WTC11 (cell line): Measurements from ENCODE around the gene CAPN15. TPM values are rescaled to one million over a fixed set of nuclear protein-coding genes. Genes with fewer than 3 reads are reported as not detected.

ENCODE experiments used
- ATAC-seq: fragments of 200-7000 bp; cut with Tn5 transposase; 2 replicates; pipeline ENCODE4 v1.10.0; 2021; ENCODE audit warnings: mild to moderate bottlenecking, moderate library complexity
- CTCF ChIA-PET: fragments of 300-600 bp; sonication (Branson Sonifier 250); formaldehyde crosslinking; loops from one replicate; lab custom pipeline; 2021; ENCODE audit warnings: antibody characterized with exemption; lab: Charles Lee
- POLR2A ChIA-PET: fragments of 350-600 bp; sonication (Branson Sonifier 250); formaldehyde crosslinking; loops from one replicate; lab custom pipeline; 2021; ENCODE audit warnings: antibody characterized with exemption; lab: Charles Lee
- DNase-seq: peaks from one replicate; pipeline ENCODE4 v3.0.0; 2021; ENCODE audit warnings: low spot score
- H3K27ac Mint-ChIP-seq: 2 replicates; pipeline ENCODE4 v1.8.0; 2021; ENCODE audit warnings: mixed read lengths
- H3K27me3 Mint-ChIP-seq: 2 replicates; pipeline ENCODE4 v1.8.0; 2021; ENCODE audit warnings: low read depth, mild to moderate bottlenecking, moderate library complexity, mixed read lengths
- H3K36me3 Mint-ChIP-seq: 2 replicates; pipeline ENCODE4 v1.8.0; 2021; ENCODE audit warnings: mixed read lengths
- H3K4me1 Mint-ChIP-seq: 2 replicates; pipeline ENCODE4 v1.8.0; 2022; ENCODE audit warnings: mixed read lengths
- H3K4me3 Mint-ChIP-seq: 2 replicates; pipeline ENCODE4 v1.8.0; 2021; ENCODE audit warnings: mild to moderate bottlenecking, moderate library complexity, mixed read lengths
- H3K9me3 Mint-ChIP-seq: 2 replicates; pipeline ENCODE4 v1.8.0; 2021; ENCODE audit warnings: mixed read lengths
- ATF1 ChIP-seq: sonication (generic); formaldehyde crosslinking; IDR thresholded peaks from 2 replicates; pipeline ENCODE4 v1.8.1; 2023; ENCODE audit warnings: mild to moderate bottlenecking, moderate library complexity, missing genetic modification reagents
- CREM ChIP-seq: sonication (generic); formaldehyde crosslinking; IDR thresholded peaks from 2 replicates; pipeline ENCODE4 v1.8.1; 2022; ENCODE audit warnings: mild to moderate bottlenecking, missing genetic modification reagents, moderate library complexity
- EMX1 ChIP-seq: fragments of 250-450 bp; sonication (Bioruptor Pico); IDR thresholded peaks from 2 replicates; pipeline ENCODE4 v1.8.0; 2021; ENCODE audit warnings: mild to moderate bottlenecking
- ESRRA ChIP-seq: sonication (generic); formaldehyde crosslinking; IDR thresholded peaks from 2 replicates; pipeline ENCODE4 v1.8.1; 2022; ENCODE audit warnings: mild to moderate bottlenecking, missing genetic modification reagents, borderline replicate concordance
- GABPB1 ChIP-seq: sonication (generic); formaldehyde crosslinking; IDR thresholded peaks from 2 replicates; pipeline ENCODE4 v1.8.1; 2023; ENCODE audit warnings: mild to moderate bottlenecking, missing genetic modification reagents
- HMGA2 ChIP-seq: fragments of 250-450 bp; sonication (Bioruptor Pico); IDR thresholded peaks from 2 replicates; pipeline ENCODE4 v1.4.0; 2021; ENCODE audit warnings: mild to moderate bottlenecking, moderate library complexity
- KAT7 ChIP-seq: sonication (generic); formaldehyde crosslinking; IDR thresholded peaks from 2 replicates; pipeline ENCODE4 v1.8.1; 2023; ENCODE audit warnings: missing genetic modification reagents, mild to moderate bottlenecking, borderline replicate concordance
- MAX ChIP-seq: sonication (generic); formaldehyde crosslinking; IDR thresholded peaks from 2 replicates; pipeline ENCODE4 v1.8.0; 2022; ENCODE audit warnings: mild to moderate bottlenecking, missing genetic modification reagents
- NFATC4 ChIP-seq: fragments of 250-450 bp; sonication (Bioruptor Pico); IDR thresholded peaks from 2 replicates; pipeline ENCODE4 v1.9.0; 2021; ENCODE audit warnings: mild to moderate bottlenecking
- NR1H2 ChIP-seq: sonication (generic); formaldehyde crosslinking; IDR thresholded peaks from 2 replicates; pipeline ENCODE4 v1.9.0; 2021; ENCODE audit warnings: mild to moderate bottlenecking, moderate library complexity, missing genetic modification reagents
- PREB ChIP-seq: sonication (generic); formaldehyde crosslinking; IDR thresholded peaks from 2 replicates; pipeline ENCODE4 v1.8.1; 2022; ENCODE audit warnings: mild to moderate bottlenecking, missing genetic modification reagents, moderate library complexity, borderline replicate concordance
- RORB ChIP-seq: fragments of 250-450 bp; sonication (Bioruptor Pico); IDR thresholded peaks from 2 replicates; pipeline ENCODE4 v1.9.0; 2021; ENCODE audit warnings: mild to moderate bottlenecking
- SMAD3 ChIP-seq: sonication (generic); formaldehyde crosslinking; IDR thresholded peaks from 2 replicates; pipeline ENCODE4 v1.8.0; 2022; ENCODE audit warnings: missing genetic modification reagents, mild to moderate bottlenecking, borderline replicate concordance
- TP53 ChIP-seq: sonication (generic); formaldehyde crosslinking; IDR thresholded peaks from 2 replicates; pipeline ENCODE4 v1.8.1; 2023; ENCODE audit warnings: mild to moderate bottlenecking, missing genetic modification reagents
- ZBTB21 ChIP-seq: sonication (generic); formaldehyde crosslinking; IDR thresholded peaks from 2 replicates; pipeline ENCODE4 v1.8.1; 2023; ENCODE audit warnings: mild to moderate bottlenecking, missing genetic modification reagents, borderline replicate concordance
- ZNF219 ChIP-seq: sonication (generic); formaldehyde crosslinking; IDR thresholded peaks from 2 replicates; pipeline ENCODE4 v1.8.0; 2023; ENCODE audit warnings: missing genetic modification reagents, mild to moderate bottlenecking, borderline replicate concordance
- ZSCAN18 ChIP-seq: fragments of 250-450 bp; sonication (Bioruptor Pico); IDR thresholded peaks from 2 replicates; pipeline ENCODE4 v2.1.2; 2022; ENCODE audit warnings: mild to moderate bottlenecking, moderate library complexity
- total RNA-seq: library from RNA; stranded (reverse); gene quantifications from 3 replicates; pipeline ENCODE4 v1.2.3, GENCODE V29; 2021
- TF ChIP-seq, protein P1 (sequence below): fragments of 200-600 bp; IDR thresholded peaks from 2 replicates; pipeline ENCODE4 v1.8.0; 2022; ENCODE audit warnings: antibody characterized with exemption
- TF ChIP-seq, protein P2 (sequence below): sonication (generic); formaldehyde crosslinking; IDR thresholded peaks from 2 replicates; pipeline ENCODE4 v1.8.1; 2022; ENCODE audit warnings: mild to moderate bottlenecking, moderate library complexity, missing genetic modification reagents
- TF ChIP-seq, protein P3 (sequence below): sonication (generic); formaldehyde crosslinking; IDR thresholded peaks from 2 replicates; pipeline ENCODE4 v1.8.1; 2023; ENCODE audit warnings: mild to moderate bottlenecking, missing genetic modification reagents, borderline replicate concordance
- TF ChIP-seq, protein P4 (sequence below): sonication (generic); formaldehyde crosslinking; IDR thresholded peaks from 2 replicates; pipeline ENCODE4 v1.8.0; 2023; ENCODE audit warnings: missing genetic modification reagents
- TF ChIP-seq, protein P5 (sequence below): sonication (generic); formaldehyde crosslinking; IDR thresholded peaks from 2 replicates; pipeline ENCODE4 v1.8.1; 2023; ENCODE audit warnings: mild to moderate bottlenecking, moderate library complexity, missing genetic modification reagents
- TF ChIP-seq, protein P6 (sequence below): sonication (generic); formaldehyde crosslinking; IDR thresholded peaks from 2 replicates; pipeline ENCODE4 v1.8.0; 2022; ENCODE audit warnings: mild to moderate bottlenecking, missing genetic modification reagents

CAPN15 gene
- total RNA-seq, 1 experiment from 2014 or later, result 110 TPM

DNA sequence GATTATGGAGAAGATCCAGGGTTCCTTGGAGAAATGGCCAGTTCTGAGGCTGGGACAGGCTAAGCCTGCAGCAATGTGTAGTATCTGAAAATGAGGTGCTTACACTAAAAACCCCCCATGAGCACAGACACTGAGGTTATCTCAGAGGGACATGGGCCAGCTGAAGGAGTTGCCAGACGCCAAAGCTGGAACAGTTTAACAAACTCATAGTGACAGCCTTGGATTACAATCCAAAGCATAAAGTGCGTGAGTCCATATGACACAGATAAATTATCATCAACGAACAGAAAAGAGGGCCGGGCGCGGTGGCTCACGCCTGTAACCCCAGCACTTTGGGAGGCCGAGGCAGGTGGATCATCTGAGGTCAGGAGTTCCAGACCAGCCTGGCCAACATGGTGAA lies 11.2 kb upstream of the CAPN15 start:
- Mint-ChIP-seq H3K4me1 (no peaks in the 10 kb centered on the region), H3K27ac (no peak overlapping the region), H3K9me3 (no peaks in the 10 kb centered on the region), H3K4me3 (no peak overlapping the region), H3K36me3 (peaks cover 2% of the 10 kb centered on the region; the same call in 1 of the 2 replicates), H3K27me3 (no peaks in the 10 kb centered on the region)
- ATAC-seq (no peak), DNase-seq (no peak)
- POLR2A ChIA-PET, result no interaction called here
- CTCF ChIA-PET, result no interaction called here
- TF ChIP-seq, protein P1, sequence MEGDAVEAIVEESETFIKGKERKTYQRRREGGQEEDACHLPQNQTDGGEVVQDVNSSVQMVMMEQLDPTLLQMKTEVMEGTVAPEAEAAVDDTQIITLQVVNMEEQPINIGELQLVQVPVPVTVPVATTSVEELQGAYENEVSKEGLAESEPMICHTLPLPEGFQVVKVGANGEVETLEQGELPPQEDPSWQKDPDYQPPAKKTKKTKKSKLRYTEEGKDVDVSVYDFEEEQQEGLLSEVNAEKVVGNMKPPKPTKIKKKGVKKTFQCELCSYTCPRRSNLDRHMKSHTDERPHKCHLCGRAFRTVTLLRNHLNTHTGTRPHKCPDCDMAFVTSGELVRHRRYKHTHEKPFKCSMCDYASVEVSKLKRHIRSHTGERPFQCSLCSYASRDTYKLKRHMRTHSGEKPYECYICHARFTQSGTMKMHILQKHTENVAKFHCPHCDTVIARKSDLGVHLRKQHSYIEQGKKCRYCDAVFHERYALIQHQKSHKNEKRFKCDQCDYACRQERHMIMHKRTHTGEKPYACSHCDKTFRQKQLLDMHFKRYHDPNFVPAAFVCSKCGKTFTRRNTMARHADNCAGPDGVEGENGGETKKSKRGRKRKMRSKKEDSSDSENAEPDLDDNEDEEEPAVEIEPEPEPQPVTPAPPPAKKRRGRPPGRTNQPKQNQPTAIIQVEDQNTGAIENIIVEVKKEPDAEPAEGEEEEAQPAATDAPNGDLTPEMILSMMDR, result no peak
- no peak for TF ChIP-seq ESRRA (CRISPR knock-in tag)
- TF ChIP-seq ZBTB21 (CRISPR knock-in tag), result no peak
- TF ChIP-seq PREB (CRISPR knock-in tag), result no peak
- TF ChIP-seq, protein P2, sequence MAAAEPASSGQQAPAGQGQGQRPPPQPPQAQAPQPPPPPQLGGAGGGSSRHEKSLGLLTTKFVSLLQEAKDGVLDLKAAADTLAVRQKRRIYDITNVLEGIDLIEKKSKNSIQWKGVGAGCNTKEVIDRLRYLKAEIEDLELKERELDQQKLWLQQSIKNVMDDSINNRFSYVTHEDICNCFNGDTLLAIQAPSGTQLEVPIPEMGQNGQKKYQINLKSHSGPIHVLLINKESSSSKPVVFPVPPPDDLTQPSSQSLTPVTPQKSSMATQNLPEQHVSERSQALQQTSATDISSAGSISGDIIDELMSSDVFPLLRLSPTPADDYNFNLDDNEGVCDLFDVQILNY (CRISPR knock-in tag), result no peak
- no peak for TF ChIP-seq ZNF219
- no peak for TF ChIP-seq ZSCAN18 (CRISPR knock-in tag)
- TF ChIP-seq GABPB1 (CRISPR knock-in tag), result no peak
- no peak for TF ChIP-seq RORB (CRISPR knock-in tag)
- TF ChIP-seq MAX (CRISPR knock-in tag), result no peak
- TF ChIP-seq, protein P3, sequence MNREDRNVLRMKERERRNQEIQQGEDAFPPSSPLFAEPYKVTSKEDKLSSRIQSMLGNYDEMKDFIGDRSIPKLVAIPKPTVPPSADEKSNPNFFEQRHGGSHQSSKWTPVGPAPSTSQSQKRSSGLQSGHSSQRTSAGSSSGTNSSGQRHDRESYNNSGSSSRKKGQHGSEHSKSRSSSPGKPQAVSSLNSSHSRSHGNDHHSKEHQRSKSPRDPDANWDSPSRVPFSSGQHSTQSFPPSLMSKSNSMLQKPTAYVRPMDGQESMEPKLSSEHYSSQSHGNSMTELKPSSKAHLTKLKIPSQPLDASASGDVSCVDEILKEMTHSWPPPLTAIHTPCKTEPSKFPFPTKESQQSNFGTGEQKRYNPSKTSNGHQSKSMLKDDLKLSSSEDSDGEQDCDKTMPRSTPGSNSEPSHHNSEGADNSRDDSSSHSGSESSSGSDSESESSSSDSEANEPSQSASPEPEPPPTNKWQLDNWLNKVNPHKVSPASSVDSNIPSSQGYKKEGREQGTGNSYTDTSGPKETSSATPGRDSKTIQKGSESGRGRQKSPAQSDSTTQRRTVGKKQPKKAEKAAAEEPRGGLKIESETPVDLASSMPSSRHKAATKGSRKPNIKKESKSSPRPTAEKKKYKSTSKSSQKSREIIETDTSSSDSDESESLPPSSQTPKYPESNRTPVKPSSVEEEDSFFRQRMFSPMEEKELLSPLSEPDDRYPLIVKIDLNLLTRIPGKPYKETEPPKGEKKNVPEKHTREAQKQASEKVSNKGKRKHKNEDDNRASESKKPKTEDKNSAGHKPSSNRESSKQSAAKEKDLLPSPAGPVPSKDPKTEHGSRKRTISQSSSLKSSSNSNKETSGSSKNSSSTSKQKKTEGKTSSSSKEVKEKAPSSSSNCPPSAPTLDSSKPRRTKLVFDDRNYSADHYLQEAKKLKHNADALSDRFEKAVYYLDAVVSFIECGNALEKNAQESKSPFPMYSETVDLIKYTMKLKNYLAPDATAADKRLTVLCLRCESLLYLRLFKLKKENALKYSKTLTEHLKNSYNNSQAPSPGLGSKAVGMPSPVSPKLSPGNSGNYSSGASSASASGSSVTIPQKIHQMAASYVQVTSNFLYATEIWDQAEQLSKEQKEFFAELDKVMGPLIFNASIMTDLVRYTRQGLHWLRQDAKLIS, result no peak
- TF ChIP-seq TP53, result no peak
- TF ChIP-seq CREM (CRISPR knock-in tag), result no peak
- no peak for TF ChIP-seq HMGA2 (CRISPR knock-in tag)
- TF ChIP-seq, protein P4, sequence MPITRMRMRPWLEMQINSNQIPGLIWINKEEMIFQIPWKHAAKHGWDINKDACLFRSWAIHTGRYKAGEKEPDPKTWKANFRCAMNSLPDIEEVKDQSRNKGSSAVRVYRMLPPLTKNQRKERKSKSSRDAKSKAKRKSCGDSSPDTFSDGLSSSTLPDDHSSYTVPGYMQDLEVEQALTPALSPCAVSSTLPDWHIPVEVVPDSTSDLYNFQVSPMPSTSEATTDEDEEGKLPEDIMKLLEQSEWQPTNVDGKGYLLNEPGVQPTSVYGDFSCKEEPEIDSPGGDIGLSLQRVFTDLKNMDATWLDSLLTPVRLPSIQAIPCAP, result no peak

GRCh38 chr16:518858-519257 lies 8.7 kb upstream of the CAPN15 start:
- CTCF ChIA-PET, result interaction anchor here (1.0 to 1.7 kb wide), 3 partner anchors 23 to 129 kb away, joined by 3 to 4 read pairs (median 4); no protein-coding TSS in a partner anchor
- H3K27me3 Mint-ChIP-seq, result no peaks in the 10 kb centered on the region
- no peaks in the 10 kb centered on the region for H3K9me3 Mint-ChIP-seq
- no peak overlapping the region for H3K4me3 Mint-ChIP-seq
- TF ChIP-seq, protein P5, sequence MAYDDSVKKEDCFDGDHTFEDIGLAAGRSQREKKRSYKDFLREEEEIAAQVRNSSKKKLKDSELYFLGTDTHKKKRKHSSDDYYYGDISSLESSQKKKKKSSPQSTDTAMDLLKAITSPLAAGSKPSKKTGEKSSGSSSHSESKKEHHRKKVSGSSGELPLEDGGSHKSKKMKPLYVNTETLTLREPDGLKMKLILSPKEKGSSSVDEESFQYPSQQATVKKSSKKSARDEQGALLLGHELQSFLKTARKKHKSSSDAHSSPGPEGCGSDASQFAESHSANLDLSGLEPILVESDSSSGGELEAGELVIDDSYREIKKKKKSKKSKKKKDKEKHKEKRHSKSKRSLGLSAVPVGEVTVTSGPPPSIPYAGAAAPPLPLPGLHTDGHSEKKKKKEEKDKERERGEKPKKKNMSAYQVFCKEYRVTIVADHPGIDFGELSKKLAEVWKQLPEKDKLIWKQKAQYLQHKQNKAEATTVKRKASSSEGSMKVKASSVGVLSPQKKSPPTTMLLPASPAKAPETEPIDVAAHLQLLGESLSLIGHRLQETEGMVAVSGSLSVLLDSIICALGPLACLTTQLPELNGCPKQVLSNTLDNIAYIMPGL (CRISPR knock-in tag), result no peak
- TF ChIP-seq, protein P6, sequence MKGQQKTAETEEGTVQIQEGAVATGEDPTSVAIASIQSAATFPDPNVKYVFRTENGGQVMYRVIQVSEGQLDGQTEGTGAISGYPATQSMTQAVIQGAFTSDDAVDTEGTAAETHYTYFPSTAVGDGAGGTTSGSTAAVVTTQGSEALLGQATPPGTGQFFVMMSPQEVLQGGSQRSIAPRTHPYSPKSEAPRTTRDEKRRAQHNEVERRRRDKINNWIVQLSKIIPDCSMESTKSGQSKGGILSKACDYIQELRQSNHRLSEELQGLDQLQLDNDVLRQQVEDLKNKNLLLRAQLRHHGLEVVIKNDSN (CRISPR knock-in tag), result no peak
- TF ChIP-seq NR1H2, result no peak
- TF ChIP-seq NFATC4 (CRISPR knock-in tag), result no peak
- TF ChIP-seq EMX1 (CRISPR knock-in tag), result no peak
- TF ChIP-seq ATF1 (CRISPR knock-in tag), result no peak
- no peak for TF ChIP-seq KAT7 (CRISPR knock-in tag)
- TF ChIP-seq SMAD3 (CRISPR knock-in tag), result no peak
- TF ChIP-seq, all 79 proteins: peak for 0
- POLR2A ChIA-PET, result no interaction called here
- Mint-ChIP-seq H3K27ac (no peak overlapping the region), H3K36me3 (peaks cover 2% of the 10 kb centered on the region; the same call in 1 of the 2 replicates), H3K4me1 (no peaks in the 10 kb centered on the region)
- ATAC-seq (no peak), DNase-seq (no peak)
